DND-41 (cell line): ENCODE results near the gene ACSM3.
A peak's percentile ranks its signal among the peaks of the same experiment; 100 is the strongest.

Experiments used
- ATAC-seq: fragments of 200-7000 bp; cut with Tn5 transposase; 3 replicates; pipeline ENCODE4 v1.9.1; 2021; ENCODE audit warnings: low read depth; ENCODE audit not compliant: insufficient read depth
- DNase-seq: peaks from one replicate; pipeline ENCODE4 v3.0.0-alpha.2; 2020
- H2AFZ ChIP-seq: 2 replicates; pipeline ENCODE4 v1.6.0; 2012; ENCODE audit warnings: low read depth, low read length
- H3K27ac ChIP-seq: 2 replicates; pipeline ENCODE4 v1.5.1; 2012; ENCODE audit warnings: low read length, inconsistent platforms
- H3K27me3 ChIP-seq: fragments of 200-600 bp; sonication (generic); 2 replicates; pipeline ENCODE4 v1.6.0; 2012; ENCODE audit warnings: low read length, mild to moderate bottlenecking, inconsistent platforms; ENCODE audit not compliant: insufficient read depth, poor library complexity
- H3K36me3 ChIP-seq: 2 replicates; pipeline ENCODE4 v1.5.1; 2012; ENCODE audit warnings: low read length, inconsistent platforms; ENCODE audit not compliant: insufficient read depth
- H3K4me1 ChIP-seq: 2 replicates; pipeline ENCODE4 v1.5.1; 2012; ENCODE audit warnings: mild to moderate bottlenecking, low read length; ENCODE audit not compliant: insufficient read depth
- H3K4me2 ChIP-seq: 2 replicates; pipeline ENCODE4 v1.6.0; 2012; ENCODE audit warnings: mild to moderate bottlenecking, moderate library complexity, low read length, inconsistent platforms; ENCODE audit not compliant: insufficient read depth
- H3K4me3 ChIP-seq, 2 experiments: fragments of 200-600 bp in 1 of 2; shearing (Covaris generic) in 1 of 2; 2 replicates each; pipeline ENCODE4 v1.5.1; 2012 to 2016; ENCODE audit warnings: inconsistent platforms in 2 of 2, low read length in 2 of 2, mild to moderate bottlenecking in 2 of 2, low read depth in 1 of 2, moderate library complexity in 1 of 2
- H3K79me2 ChIP-seq: 2 replicates; pipeline ENCODE4 v1.6.0; 2012; ENCODE audit warnings: low read length, inconsistent platforms; ENCODE audit not compliant: insufficient read depth
- H3K9ac ChIP-seq: 2 replicates; pipeline ENCODE4 v1.6.0; 2012; ENCODE audit warnings: low read depth, mild to moderate bottlenecking, inconsistent platforms, low read length, moderate library complexity
- H3K9me3 ChIP-seq: 2 replicates; pipeline ENCODE4 v1.5.1; 2012; ENCODE audit warnings: low read length, moderate library complexity, mild to moderate bottlenecking, inconsistent platforms; ENCODE audit not compliant: insufficient read depth, severe bottlenecking
- H4K20me1 ChIP-seq: 2 replicates; pipeline ENCODE4 v1.6.0; 2012; ENCODE audit warnings: low read length; ENCODE audit not compliant: insufficient read depth
- CTCF ChIP-seq: IDR thresholded peaks from 2 replicates; pipeline ENCODE4 v1.5.1; 2012; ENCODE audit warnings: borderline replicate concordance, low read length, moderate library complexity, mild to moderate bottlenecking; ENCODE audit not compliant: poor library complexity, severe bottlenecking; ENCODE audit errors: extremely low read depth
- EZH2 ChIP-seq: IDR thresholded peaks from 3 replicates; pipeline ENCODE4 v1.6.1; 2012; ENCODE audit warnings: borderline replicate concordance, low read depth, mild to moderate bottlenecking, moderate library complexity, low read length, inconsistent platforms; ENCODE audit not compliant: severe bottlenecking

Gene ACSM3

GRCh38 chr16:20791923-20792612, 28.3 kb downstream of the ACSM3 start:
- Histone ChIP-seq H3K27me3 (no peaks in the 10 kb centered on the region), H3K4me2 (no peak overlapping the region), H3K9me3 (no peaks in the 10 kb centered on the region), H2AFZ (no peak overlapping the region), H3K79me2 (no peaks in the 10 kb centered on the region), H3K27ac (no peak overlapping the region), H3K4me1 (no peaks in the 10 kb centered on the region), H3K4me3 (no peak overlapping the region), H4K20me1 (no peaks in the 10 kb centered on the region), H3K9ac (no peak overlapping the region), H3K36me3 (0 out of 2 replicates have a peak, but pooled peaks cover 3% of the 10 kb centered on the region)
- ATAC-seq (no peak), DNase-seq (no peak)
- TF ChIP-seq CTCF, result no peak
- no peak for TF ChIP-seq EZH2

- Histone ChIP-seq H4K20me1 (no peaks in the 10 kb centered on the region), H3K9ac (no peak overlapping the region), H3K4me3 (no peak overlapping the region), H3K4me2 (no peak overlapping the region), H3K36me3 (peaks cover 23% of the 10 kb centered on the region; the same call in 1 of the 2 replicates), H3K27me3 (no peaks in the 10 kb centered on the region), H3K27ac (no peak overlapping the region), H3K9me3 (no peaks in the 10 kb centered on the region), H3K4me1 (no peaks in the 10 kb centered on the region), H2AFZ (no peak overlapping the region), H3K79me2 (no peaks in the 10 kb centered on the region)
- TF ChIP-seq EZH2 (no peak), CTCF (no peak)
- ATAC-seq (0 out of 3 replicates have a peak, but pooled peaks have one; percentile 37), DNase-seq (no peak)
These were observed 34.5 kb downstream of the ACSM3 start for GRCh38 chr16:20798364-20798763.

GRCh38 chr16:20799599-20799998, 35.8 kb downstream of the ACSM3 start:
- H3K27me3 ChIP-seq, result no peaks in the 10 kb centered on the region
- ATAC-seq (no peak), DNase-seq (no peak)
- TF ChIP-seq CTCF (peak; percentile 75), EZH2 (no peak)
- H2AFZ ChIP-seq, result no peak overlapping the region
- no peak overlapping the region for H3K4me2 ChIP-seq
- H3K9me3 ChIP-seq, result no peaks in the 10 kb centered on the region
- peaks cover 23% of the 10 kb centered on the region; the same call in 1 of the 2 replicates for H3K36me3 ChIP-seq
- no peaks in the 10 kb centered on the region for H3K79me2 ChIP-seq
- no peak overlapping the region for H3K4me3 ChIP-seq
- H3K27ac ChIP-seq, result no peak overlapping the region
- no peaks in the 10 kb centered on the region for H4K20me1 ChIP-seq
- no peaks in the 10 kb centered on the region for H3K4me1 ChIP-seq
- H3K9ac ChIP-seq, result no peak overlapping the region
